ENCODE measurements around the gene IPCEF1. TPM values are rescaled to one million over a fixed set of nuclear protein-coding genes. Genes with fewer than 3 reads are reported as not detected.
"Not testable (repeated sequence)": the region's sequence is repeated elsewhere in the genome, so short reads cannot be mapped to it uniquely, and the experiment has no call there.

IPCEF1 gene
- total and polyA plus RNA-seq, 5 donors from 2014 or later = 82.4 to 160 (median 85.9) TPM

DNA sequence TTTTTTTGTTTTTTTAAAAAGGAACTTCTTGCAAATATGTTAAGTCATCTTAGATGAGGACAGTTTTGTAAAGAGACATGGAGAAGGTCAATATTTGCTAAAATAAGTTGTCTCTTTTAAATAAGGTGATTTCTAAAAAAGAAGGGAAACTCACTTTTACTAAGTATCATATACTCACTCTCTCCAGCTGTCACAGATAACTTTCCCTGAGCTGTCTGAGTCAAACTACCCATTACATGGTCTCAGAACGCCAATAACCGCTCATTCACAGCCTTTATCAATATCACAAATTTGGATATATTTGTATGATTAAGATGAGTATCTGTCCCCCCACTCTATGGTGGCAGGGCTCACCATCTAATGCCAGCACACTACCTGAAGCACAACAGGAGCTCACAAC is 47.6 kb downstream of the IPCEF1 start:
- ATAC-seq (ENCODE audit: low read depth in 2 of 2) (no peak), DNase-seq (no peak)
- no peaks in the 10 kb centered on the region for H3K36me3 Mint-ChIP-seq
- Histone ChIP-seq H3K9me3 (ENCODE audit: control insufficient read depth in 2 of 2, low read length in 2 of 2) (peaks cover 0 to 2% of the 10 kb centered on the region in 2 experiments), H3K4me1 (ENCODE audit: control insufficient read depth, insufficient read depth, low read length, poor library complexity, severe bottlenecking) (no peaks in the 10 kb centered on the region), H3K4me3 (ENCODE audit: low read depth, low read length) (no peak overlapping the region), H3K27ac (ENCODE audit: insufficient read depth, low read length, poor library complexity, severe bottlenecking) (no peak overlapping the region), H3K36me3 (ENCODE audit: control insufficient read depth, insufficient read depth, low read length) (no peaks in the 10 kb centered on the region), H3K27me3 (ENCODE audit: control insufficient read depth, insufficient read depth, low read length) (peaks cover 2% of the 10 kb centered on the region)
- peaks cover 0 to 1% (median 0%) of the 10 kb centered on the region in 7 donors for H3K9me3 Mint-ChIP-seq
- H3K4me1 Mint-ChIP-seq = peaks cover 0 to 3% (median 0%) of the 10 kb centered on the region in 4 donors
- H3K27ac Mint-ChIP-seq = no peak overlapping the region
- H3K4me3 Mint-ChIP-seq = no peak overlapping the region
- H3K27me3 Mint-ChIP-seq = peaks cover 3% of the 10 kb centered on the region

DNA sequence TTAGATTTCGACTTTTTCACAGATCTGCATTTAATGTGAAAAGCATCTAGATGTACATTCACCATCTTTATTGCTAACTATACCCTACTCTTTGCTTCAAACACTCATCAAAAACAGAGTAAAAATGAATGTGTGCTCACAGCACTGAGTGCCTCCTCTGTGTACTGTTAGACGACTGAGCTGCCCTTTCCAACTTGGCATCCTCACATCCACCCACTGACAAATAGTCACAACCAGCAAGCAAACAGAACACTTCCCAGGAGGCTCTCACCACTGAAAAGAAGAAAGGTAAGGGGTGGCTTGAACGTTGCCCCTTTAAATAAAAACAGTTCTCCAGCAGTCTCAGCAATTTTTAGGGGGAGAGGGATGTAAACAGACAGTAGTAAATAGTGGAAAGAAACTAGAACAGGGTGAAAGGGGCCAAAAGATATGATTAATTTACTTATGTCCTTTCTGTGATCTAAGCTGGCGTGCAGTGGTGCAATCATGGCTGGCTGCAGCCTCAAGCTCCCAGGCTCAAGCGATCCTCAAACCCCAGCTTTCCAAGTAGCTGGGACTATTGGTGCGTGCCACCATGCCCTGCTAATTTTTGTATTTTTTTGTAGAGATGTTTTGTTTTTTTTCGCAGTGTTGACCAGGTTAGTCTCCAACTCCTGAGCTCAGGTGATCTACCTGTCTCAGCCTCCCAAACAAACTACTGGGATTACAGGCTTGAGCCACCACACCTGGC is 48.7 kb downstream of the IPCEF1 start:
- Mint-ChIP-seq H3K9me3 (peaks cover 0 to 1% (median 0%) of the 10 kb centered on the region in 7 donors), H3K27me3 (no peaks in the 10 kb centered on the region), H3K27ac (no peak overlapping the region), H3K4me3 (no peak overlapping the region), H3K36me3 (no peaks in the 10 kb centered on the region), H3K4me1 (peaks cover 0 to 3% (median under 1%) of the 10 kb centered on the region in 4 donors)
- ATAC-seq (ENCODE audit: low read depth in 2 of 2) (no peak), DNase-seq (no peak)
- Histone ChIP-seq H3K4me3 (ENCODE audit: low read depth, low read length) (no peak overlapping the region), H3K27ac (ENCODE audit: insufficient read depth, low read length, poor library complexity, severe bottlenecking) (no peak overlapping the region), H3K36me3 (ENCODE audit: control insufficient read depth, insufficient read depth, low read length) (no peaks in the 10 kb centered on the region), H3K4me1 (ENCODE audit: control insufficient read depth, insufficient read depth, low read length, poor library complexity, severe bottlenecking) (no peaks in the 10 kb centered on the region), H3K9me3 (ENCODE audit: control insufficient read depth in 2 of 2, low read length in 2 of 2) (peaks cover 0 to 2% of the 10 kb centered on the region in 2 experiments), H3K27me3 (ENCODE audit: control insufficient read depth, insufficient read depth, low read length) (peaks cover 2% of the 10 kb centered on the region)

GRCh38 chr6:154307147-154307546 is 49.5 kb downstream of the IPCEF1 start:
- H3K9me3 Mint-ChIP-seq; ATAC-seq (ENCODE audit: low read depth in 2 of 2); H3K27me3 Mint-ChIP-seq; H3K27ac ChIP-seq (ENCODE audit: insufficient read depth, low read length, poor library complexity, severe bottlenecking); DNase-seq; H3K4me3 ChIP-seq (ENCODE audit: low read depth, low read length); H3K36me3 Mint-ChIP-seq; H3K36me3 ChIP-seq (ENCODE audit: control insufficient read depth, insufficient read depth, low read length); H3K27me3 ChIP-seq (ENCODE audit: control insufficient read depth, insufficient read depth, low read length); H3K27ac Mint-ChIP-seq; H3K9me3 ChIP-seq (ENCODE audit: control insufficient read depth in 2 of 2, low read length in 2 of 2); H3K4me1 ChIP-seq (ENCODE audit: control insufficient read depth, insufficient read depth, low read length, poor library complexity, severe bottlenecking); H3K4me1 Mint-ChIP-seq; H3K4me3 Mint-ChIP-seq: not testable (repeated sequence)

GRCh38 chr6:154306696-154307095 is 49.9 kb downstream of the IPCEF1 start:
- peak; percentile 12 to 26 for ATAC-seq (ENCODE audit: low read depth in 2 of 2)
- Mint-ChIP-seq H3K4me1 (peaks cover 5 to 10% (median 10%) of the 10 kb centered on the region in 4 donors), H3K9me3 (peaks cover 0 to 1% (median 0%) of the 10 kb centered on the region in 7 donors)

GRCh38 chr6:154304191-154304590 is 52.4 kb downstream of the IPCEF1 start:
- ATAC-seq (ENCODE audit: low read depth in 2 of 2) (no peak), DNase-seq (no peak)
- Histone ChIP-seq H3K9me3 (ENCODE audit: control insufficient read depth in 2 of 2, low read length in 2 of 2) (no peaks in the 10 kb centered on the region), H3K4me1 (ENCODE audit: control insufficient read depth, insufficient read depth, low read length, poor library complexity, severe bottlenecking) (peaks cover 10% of the 10 kb centered on the region), H3K27ac (ENCODE audit: insufficient read depth, low read length, poor library complexity, severe bottlenecking) (no peak overlapping the region), H3K4me3 (ENCODE audit: low read depth, low read length) (no peak overlapping the region), H3K27me3 (ENCODE audit: control insufficient read depth, insufficient read depth, low read length) (peaks cover under 1% of the 10 kb centered on the region), H3K36me3 (ENCODE audit: control insufficient read depth, insufficient read depth, low read length) (no peaks in the 10 kb centered on the region)
- H3K36me3 Mint-ChIP-seq = no peaks in the 10 kb centered on the region
- no peak overlapping the region for H3K4me3 Mint-ChIP-seq
- no peaks in the 10 kb centered on the region for H3K9me3 Mint-ChIP-seq
- peaks cover 5 to 22% (median 16%) of the 10 kb centered on the region in 4 donors for H3K4me1 Mint-ChIP-seq
- no peaks in the 10 kb centered on the region for H3K27me3 Mint-ChIP-seq
- H3K27ac Mint-ChIP-seq = no peak overlapping the region

More at GRCh38 chr6:154306696-154307095, 49.9 kb downstream of the IPCEF1 start:
- Mint-ChIP-seq H3K27ac (no peak overlapping the region), H3K36me3 (no peaks in the 10 kb centered on the region), H3K27me3 (no peaks in the 10 kb centered on the region), H3K4me3 (no peak overlapping the region)
- H3K27ac ChIP-seq (ENCODE audit: insufficient read depth, low read length, poor library complexity, severe bottlenecking) = no peak overlapping the region
- peaks cover 2% of the 10 kb centered on the region for H3K27me3 ChIP-seq (ENCODE audit: control insufficient read depth, insufficient read depth, low read length)
- no peak overlapping the region for H3K4me3 ChIP-seq (ENCODE audit: low read depth, low read length)
- H3K36me3 ChIP-seq (ENCODE audit: control insufficient read depth, insufficient read depth, low read length) = no peaks in the 10 kb centered on the region
- DNase-seq = no peak
- H3K9me3 ChIP-seq (ENCODE audit: control insufficient read depth in 2 of 2, low read length in 2 of 2) = peaks cover 0 to 2% of the 10 kb centered on the region in 2 experiments
- H3K4me1 ChIP-seq (ENCODE audit: control insufficient read depth, insufficient read depth, low read length, poor library complexity, severe bottlenecking) = peaks cover 7% of the 10 kb centered on the region

GRCh38 chr6:154303642-154304041 is 53.0 kb downstream of the IPCEF1 start:
- H3K27ac Mint-ChIP-seq; H3K27ac ChIP-seq (ENCODE audit: insufficient read depth, low read length, poor library complexity, severe bottlenecking); H3K36me3 Mint-ChIP-seq; H3K4me3 ChIP-seq (ENCODE audit: low read depth, low read length); DNase-seq; H3K9me3 Mint-ChIP-seq; H3K27me3 Mint-ChIP-seq; H3K4me1 ChIP-seq (ENCODE audit: control insufficient read depth, insufficient read depth, low read length, poor library complexity, severe bottlenecking); H3K27me3 ChIP-seq (ENCODE audit: control insufficient read depth, insufficient read depth, low read length); ATAC-seq (ENCODE audit: low read depth in 2 of 2); H3K4me3 Mint-ChIP-seq; H3K36me3 ChIP-seq (ENCODE audit: control insufficient read depth, insufficient read depth, low read length); H3K9me3 ChIP-seq (ENCODE audit: control insufficient read depth in 2 of 2, low read length in 2 of 2): not testable (repeated sequence)
- H3K4me1 Mint-ChIP-seq = peaks cover 5 to 22% (median 16%) of the 10 kb centered on the region in 4 donors

DNA sequence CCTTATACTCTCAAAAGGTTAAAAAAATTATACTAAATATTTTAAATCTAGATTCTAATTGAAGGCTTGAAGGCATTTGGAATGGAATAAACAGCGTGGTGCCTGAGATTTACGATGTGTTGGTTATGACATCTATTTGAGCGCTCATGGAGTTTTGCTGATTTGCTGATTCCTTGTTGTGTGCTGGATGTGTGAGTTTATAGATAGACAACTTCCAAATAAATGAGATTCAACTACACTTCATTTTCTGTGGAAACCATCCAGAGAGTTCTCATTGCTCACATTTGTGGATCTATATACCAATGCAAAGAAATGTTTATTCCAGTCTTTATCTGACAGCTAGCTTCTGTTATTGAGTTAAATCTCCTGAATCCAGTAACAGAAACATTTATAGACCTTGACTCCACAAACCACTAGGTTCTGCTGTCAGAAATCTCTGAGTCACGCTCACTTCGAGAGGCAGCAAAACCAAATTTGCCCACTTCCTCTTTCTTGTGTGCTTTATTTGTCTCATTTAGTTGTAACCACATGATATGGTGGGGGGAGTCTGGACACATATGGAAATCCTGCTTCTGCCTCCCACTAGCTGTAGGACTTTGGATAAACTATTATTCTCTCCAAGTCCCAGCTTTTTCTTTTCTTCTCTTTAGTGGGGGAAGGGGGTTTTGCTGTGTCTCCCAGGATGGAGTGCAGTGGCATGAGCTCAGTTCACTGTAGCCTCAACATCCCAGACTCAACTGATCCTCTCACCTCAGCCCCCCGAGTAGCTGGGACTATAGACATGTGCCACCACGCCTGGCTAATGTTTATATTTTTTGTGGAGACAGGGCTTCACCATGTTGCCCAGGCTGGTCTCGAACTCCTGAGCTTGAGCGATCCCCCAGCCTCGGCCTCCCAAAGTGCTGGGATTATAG is 54.5 kb downstream of the IPCEF1 start:
- H3K27ac ChIP-seq (ENCODE audit: insufficient read depth, low read length, poor library complexity, severe bottlenecking) = no peak overlapping the region
- peaks cover 0 to 3% (median 0%) of the 10 kb centered on the region in 7 donors for H3K9me3 Mint-ChIP-seq
- DNase-seq = peak in 2 of 3 donors; percentile 39 to 83

More for the DNA sequence above, 54.5 kb downstream of the IPCEF1 start:
- Histone ChIP-seq H3K4me1 (ENCODE audit: control insufficient read depth, insufficient read depth, low read length, poor library complexity, severe bottlenecking) (peaks cover 16% of the 10 kb centered on the region), H3K4me3 (ENCODE audit: low read depth, low read length) (no peak overlapping the region), H3K36me3 (ENCODE audit: control insufficient read depth, insufficient read depth, low read length) (no peaks in the 10 kb centered on the region), H3K27me3 (ENCODE audit: control insufficient read depth, insufficient read depth, low read length) (no peaks in the 10 kb centered on the region), H3K9me3 (ENCODE audit: control insufficient read depth in 2 of 2, low read length in 2 of 2) (no peaks in the 10 kb centered on the region)
- Mint-ChIP-seq H3K4me1 (peaks cover 16 to 38% (median 26%) of the 10 kb centered on the region in 4 donors), H3K27me3 (no peaks in the 10 kb centered on the region), H3K36me3 (no peaks in the 10 kb centered on the region), H3K27ac (peak overlapping the region in 1 of 3 donors; percentile 71), H3K4me3 (no peak overlapping the region)
- peak; percentile 75 to 78 for ATAC-seq (ENCODE audit: low read depth in 2 of 2)

All from CD4-positive, CD25-positive, alpha-beta regulatory T cell (primary cell).